Measurements from ENCODE around the gene DUOX2. TPM values are rescaled to one million over a fixed set of nuclear protein-coding genes. Genes with fewer than 3 reads are reported as not detected.

The DUOX2 gene
- total RNA-seq, 6 donors from 2014 or later, result 2.7 to 27.2 (median 6.7) TPM

DNA sequence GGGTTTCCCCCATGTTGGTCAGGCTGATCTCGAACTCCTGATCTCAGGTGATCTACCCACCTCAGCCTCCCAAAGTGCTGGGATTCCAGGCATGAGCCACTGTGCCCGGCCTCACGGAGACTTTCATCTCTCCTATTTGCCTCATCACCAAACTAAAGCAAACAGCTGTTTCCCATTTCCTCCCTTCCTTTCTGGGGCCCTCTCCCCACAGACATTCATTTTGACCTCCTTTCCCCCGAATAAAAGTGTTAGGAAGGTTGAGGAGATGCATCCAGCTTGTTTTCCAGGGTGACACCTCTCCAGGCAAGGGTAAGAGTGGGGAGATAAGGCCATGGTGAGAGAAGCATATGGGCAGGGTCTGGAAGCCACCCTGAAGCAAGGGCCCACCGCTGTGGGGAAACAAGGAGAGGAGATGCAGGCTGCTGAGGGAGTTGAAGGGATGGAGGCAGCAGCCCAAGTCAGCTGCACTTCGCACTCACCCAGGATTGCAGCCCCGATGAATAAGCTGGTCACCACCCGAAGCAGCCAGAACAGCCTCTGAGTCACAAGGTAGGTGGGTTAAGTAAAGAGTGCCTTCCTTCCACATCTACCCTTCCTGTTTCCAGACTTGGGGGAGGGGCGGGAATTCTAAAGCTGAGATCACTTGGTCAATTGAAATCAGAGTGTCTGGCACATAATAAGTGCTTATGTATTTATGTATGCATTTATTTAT lies 7.9 kb upstream of the DUOX2 start:
- WGBS, 2 donors, result 52 to 60% methylated on average over 9 of the region's 9 CpGs
- Histone ChIP-seq H3K36me3 (peaks cover 0 to 9% (median 3%) of the 10 kb centered on the region in 4 donors), H3K27me3 (peaks cover 0 to 11% (median 5%) of the 10 kb centered on the region in 4 donors), H3K9me3 (no peaks in the 10 kb centered on the region), H3K4me3 (no peak overlapping the region), H3K27ac (no peak overlapping the region), H3K4me1 (peaks cover 11 to 13% (median 12%) of the 10 kb centered on the region in 4 donors)
- ATAC-seq (ENCODE audit: low FRiP score in 2 of 2) (peak in 1 of 2 donors; percentile 40), DNase-seq (no peak)
- TF ChIP-seq EP300 (IDR thresholded peaks at IDR 0.05), result no peak
- TF ChIP-seq POLR2A (IDR thresholded peaks at IDR 0.05), result no peak
- TF ChIP-seq POLR2AphosphoS5 (IDR thresholded peaks at IDR 0.05), result no peak
- TF ChIP-seq, protein P1, sequence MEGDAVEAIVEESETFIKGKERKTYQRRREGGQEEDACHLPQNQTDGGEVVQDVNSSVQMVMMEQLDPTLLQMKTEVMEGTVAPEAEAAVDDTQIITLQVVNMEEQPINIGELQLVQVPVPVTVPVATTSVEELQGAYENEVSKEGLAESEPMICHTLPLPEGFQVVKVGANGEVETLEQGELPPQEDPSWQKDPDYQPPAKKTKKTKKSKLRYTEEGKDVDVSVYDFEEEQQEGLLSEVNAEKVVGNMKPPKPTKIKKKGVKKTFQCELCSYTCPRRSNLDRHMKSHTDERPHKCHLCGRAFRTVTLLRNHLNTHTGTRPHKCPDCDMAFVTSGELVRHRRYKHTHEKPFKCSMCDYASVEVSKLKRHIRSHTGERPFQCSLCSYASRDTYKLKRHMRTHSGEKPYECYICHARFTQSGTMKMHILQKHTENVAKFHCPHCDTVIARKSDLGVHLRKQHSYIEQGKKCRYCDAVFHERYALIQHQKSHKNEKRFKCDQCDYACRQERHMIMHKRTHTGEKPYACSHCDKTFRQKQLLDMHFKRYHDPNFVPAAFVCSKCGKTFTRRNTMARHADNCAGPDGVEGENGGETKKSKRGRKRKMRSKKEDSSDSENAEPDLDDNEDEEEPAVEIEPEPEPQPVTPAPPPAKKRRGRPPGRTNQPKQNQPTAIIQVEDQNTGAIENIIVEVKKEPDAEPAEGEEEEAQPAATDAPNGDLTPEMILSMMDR (IDR thresholded peaks at IDR 0.05), result no peak

DNA sequence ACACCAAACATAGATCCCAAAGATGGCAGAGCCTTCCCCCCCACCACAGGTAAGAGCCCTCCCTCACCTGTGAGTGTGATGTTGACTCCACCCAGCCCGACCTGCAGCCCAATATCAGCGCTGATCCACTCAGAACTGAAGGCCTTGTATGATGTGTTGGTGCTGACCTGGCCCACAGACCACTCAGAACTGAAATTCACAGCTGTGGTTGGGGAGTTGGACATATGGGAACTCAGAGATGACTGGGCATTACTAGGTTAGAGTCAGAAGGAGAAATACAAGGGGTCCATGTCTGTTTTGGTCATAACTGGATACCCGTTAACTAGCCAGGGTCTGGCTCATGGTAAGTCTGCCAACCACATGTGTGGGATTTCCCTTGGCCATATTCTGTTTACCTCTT lies 7.0 kb upstream of the DUOX2 start:
- ATAC-seq (ENCODE audit: low FRiP score in 2 of 2) (no peak), DNase-seq (no peak)
- 89 to 94% methylated on average over 3 of the region's 3 CpGs for WGBS, 2 donors
- Histone ChIP-seq H3K36me3 (peaks cover 0 to 9% (median 3%) of the 10 kb centered on the region in 4 donors), H3K27me3 (peaks cover 0 to 19% (median 8%) of the 10 kb centered on the region in 4 donors), H3K27ac (no peak overlapping the region), H3K9me3 (no peaks in the 10 kb centered on the region), H3K4me1 (peaks cover 18 to 21% (median 18%) of the 10 kb centered on the region in 4 donors), H3K4me3 (no peak overlapping the region)
- TF ChIP-seq EP300 (IDR thresholded peaks at IDR 0.05), result no peak
- TF ChIP-seq, protein P1 (IDR thresholded peaks at IDR 0.05), result no peak
- TF ChIP-seq POLR2AphosphoS5 (IDR thresholded peaks at IDR 0.05), result no peak
- no peak for TF ChIP-seq POLR2A (IDR thresholded peaks at IDR 0.05)

DNA sequence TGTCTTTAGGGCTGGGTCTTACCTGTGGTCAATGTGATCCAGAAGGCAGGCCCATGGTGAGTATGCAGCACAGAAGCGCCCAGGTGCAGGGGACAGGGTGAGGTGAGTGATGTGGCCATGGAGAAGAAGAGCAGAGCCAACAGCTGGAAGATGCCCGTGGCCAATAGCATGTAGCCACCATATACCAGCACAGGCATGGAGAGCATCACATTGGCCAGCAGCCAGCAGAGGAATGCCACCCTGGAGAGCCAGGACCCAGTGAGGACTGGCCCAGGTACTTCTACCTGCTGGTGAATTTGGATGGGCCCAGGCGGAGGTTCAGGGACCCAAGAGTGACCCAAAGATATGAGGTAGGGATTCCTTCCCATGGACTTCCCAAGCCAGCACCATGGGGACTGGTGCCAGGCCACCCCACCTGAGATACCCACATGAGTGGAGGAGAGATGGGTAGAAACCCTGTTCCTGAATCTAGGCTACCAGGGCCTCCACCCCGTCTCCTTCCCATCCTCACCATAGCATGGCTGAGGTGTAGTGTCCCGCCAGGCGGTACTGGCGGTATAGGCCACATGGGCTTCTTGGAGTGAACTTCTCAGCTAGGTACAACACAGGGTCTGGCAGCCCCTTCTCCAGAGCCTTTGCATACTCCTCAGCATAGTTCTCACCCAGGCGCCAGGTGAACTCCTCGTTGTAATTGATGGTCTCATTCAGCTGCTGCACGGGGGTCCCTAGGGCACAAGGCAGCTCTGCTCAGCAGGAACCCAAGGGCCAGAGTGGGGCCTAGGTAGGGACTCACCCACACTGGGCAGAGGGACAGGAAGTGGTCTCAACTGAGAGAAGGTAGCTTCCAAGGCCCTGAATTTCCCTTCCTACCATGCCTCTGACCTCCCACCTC lies 6.4 kb upstream of the DUOX2 start:
- DNase-seq (no peak), ATAC-seq (ENCODE audit: low FRiP score in 2 of 2) (no peak)
- no peak overlapping the region for H3K27ac ChIP-seq
- TF ChIP-seq POLR2A (IDR thresholded peaks at IDR 0.05) (no peak), EP300 (IDR thresholded peaks at IDR 0.05) (no peak), POLR2AphosphoS5 (IDR thresholded peaks at IDR 0.05) (no peak)
- TF ChIP-seq, protein P1 (IDR thresholded peaks at IDR 0.05), result no peak
- H3K36me3 ChIP-seq, result peaks cover 0 to 9% (median 3%) of the 10 kb centered on the region in 4 donors
- H3K4me1 ChIP-seq, result peaks cover 18 to 22% (median 18%) of the 10 kb centered on the region in 4 donors
- WGBS, 2 donors, result 89 to 95% methylated on average over 4 to 10 of the region's 10 CpGs
- no peaks in the 10 kb centered on the region for H3K9me3 ChIP-seq
- no peak overlapping the region for H3K4me3 ChIP-seq
- peaks cover 0 to 21% (median 10%) of the 10 kb centered on the region in 4 donors for H3K27me3 ChIP-seq

DNA sequence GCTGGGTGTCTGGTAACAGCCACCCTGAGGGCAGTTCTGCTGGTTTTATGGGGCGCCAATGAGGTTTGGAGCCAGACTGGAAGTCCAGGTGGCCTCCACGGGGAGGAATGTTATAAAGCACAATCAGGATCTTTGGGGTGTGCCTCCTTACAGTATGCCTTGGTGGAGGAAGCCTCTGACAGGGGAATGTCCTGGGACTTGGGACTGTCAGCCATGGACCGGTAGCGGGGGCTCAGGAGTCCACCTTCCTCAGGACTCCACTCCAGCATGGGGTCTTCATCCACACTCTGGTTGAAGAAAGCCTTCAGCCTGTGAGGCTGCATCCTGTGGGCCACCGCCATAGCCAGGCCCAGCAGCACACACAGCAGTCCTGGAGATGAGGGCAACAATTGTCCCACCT lies 5.0 kb upstream of the DUOX2 start:
- H3K4me3 ChIP-seq, result no peak overlapping the region
- H3K27ac ChIP-seq, result no peak overlapping the region
- DNase-seq (no peak), ATAC-seq (ENCODE audit: low FRiP score in 2 of 2) (no peak)
- H3K9me3 ChIP-seq, result no peaks in the 10 kb centered on the region
- H3K27me3 ChIP-seq, result peaks cover 0 to 34% (median 18%) of the 10 kb centered on the region in 4 donors
- peaks cover 0 to 9% (median 3%) of the 10 kb centered on the region in 4 donors for H3K36me3 ChIP-seq
- WGBS, 2 donors, result 82 to 89% methylated on average over 5 of the region's 5 CpGs
- peaks cover 22 to 30% (median 25%) of the 10 kb centered on the region in 4 donors for H3K4me1 ChIP-seq
- TF ChIP-seq POLR2AphosphoS5 (IDR thresholded peaks at IDR 0.05) (no peak), POLR2A (IDR thresholded peaks at IDR 0.05) (no peak), EP300 (IDR thresholded peaks at IDR 0.05) (no peak)
- TF ChIP-seq, protein P1 (IDR thresholded peaks at IDR 0.05), result no peak

All from upper lobe of left lung (tissue), 6 donors.